Astrocyte (in vitro differentiated cells and primary cell): Measurements from ENCODE around the gene ZNF775. TPM values are rescaled to one million over a fixed set of nuclear protein-coding genes. Genes with fewer than 3 reads are reported as not detected.

Experiments used
- DNase-seq: peaks from one replicate; pipeline ENCODE4 v3.0.0-alpha.2; 2010; ENCODE audit warnings: low read depth
- FAIRE-seq: peaks from 2 replicates; lab custom pipeline; 2011; peaks lifted over from hg19 to GRCh38; lab: Jason Lieb, UNC
- H2AFZ ChIP-seq: 2 replicates; pipeline ENCODE4 v1.6.0; 2012; ENCODE audit warnings: low read depth, low read length, inconsistent platforms
- H3K27ac ChIP-seq: 2 replicates; pipeline ENCODE4 v1.5.1; 2011; ENCODE audit warnings: low read depth, low read length, inconsistent platforms
- H3K27me3 ChIP-seq: 2 replicates; pipeline ENCODE4 v1.6.0; 2011; ENCODE audit warnings: low read length, inconsistent platforms; ENCODE audit not compliant: insufficient read depth
- H3K36me3 ChIP-seq: 2 replicates; pipeline ENCODE4 v1.5.1; 2011; ENCODE audit warnings: low read length, inconsistent platforms; ENCODE audit not compliant: insufficient read depth
- H3K4me1 ChIP-seq: 2 replicates; pipeline ENCODE4 v1.5.1; 2011; ENCODE audit warnings: low read length, inconsistent platforms; ENCODE audit not compliant: insufficient read depth
- H3K4me2 ChIP-seq: 2 replicates; pipeline ENCODE4 v1.6.0; 2012; ENCODE audit warnings: low read length, inconsistent platforms
- H3K4me3 ChIP-seq: 2 replicates; pipeline ENCODE4 v1.5.1; 2011; ENCODE audit warnings: low read depth, mild to moderate bottlenecking, low read length, inconsistent platforms; ENCODE audit not compliant: insufficient read depth
- H3K79me2 ChIP-seq: 2 replicates; pipeline ENCODE4 v1.6.0; 2012; ENCODE audit warnings: mild to moderate bottlenecking, low read length, inconsistent platforms; ENCODE audit not compliant: insufficient read depth
- H3K9ac ChIP-seq: 2 replicates; pipeline ENCODE4 v1.6.0; 2012; ENCODE audit warnings: mild to moderate bottlenecking, low read length, inconsistent platforms
- H3K9me3 ChIP-seq: 2 replicates; pipeline ENCODE4 v1.5.1; 2012; ENCODE audit warnings: low read depth, mild to moderate bottlenecking, low read length, inconsistent platforms; ENCODE audit not compliant: insufficient read depth
- H4K20me1 ChIP-seq: 2 replicates; pipeline ENCODE4 v1.6.0; 2012; ENCODE audit warnings: low read length, inconsistent platforms; ENCODE audit not compliant: insufficient read depth
- H3K27ac Mint-ChIP-seq: one replicate; pipeline ENCODE4 v1.8.0; 2021; ENCODE audit warnings: mild to moderate bottlenecking, mixed read lengths; ENCODE audit not compliant: unreplicated experiment
- H3K27me3 Mint-ChIP-seq: one replicate; pipeline ENCODE4 v1.8.0; 2021; ENCODE audit warnings: low read depth, mixed read lengths; ENCODE audit not compliant: unreplicated experiment
- H3K36me3 Mint-ChIP-seq: one replicate; pipeline ENCODE4 v1.8.0; 2021; ENCODE audit warnings: low read depth, mixed read lengths; ENCODE audit not compliant: unreplicated experiment
- H3K4me1 Mint-ChIP-seq: one replicate; pipeline ENCODE4 v1.8.0; 2021; ENCODE audit warnings: low read depth, mixed read lengths; ENCODE audit not compliant: unreplicated experiment
- H3K4me3 Mint-ChIP-seq: one replicate; pipeline ENCODE4 v1.8.0; 2021; ENCODE audit warnings: mild to moderate bottlenecking, moderate library complexity, mixed read lengths; ENCODE audit not compliant: unreplicated experiment
- H3K9me3 Mint-ChIP-seq: one replicate; pipeline ENCODE4 v1.8.0; 2021; ENCODE audit warnings: mild to moderate bottlenecking, mixed read lengths; ENCODE audit not compliant: unreplicated experiment
- CTCF ChIP-seq: IDR thresholded peaks from 2 replicates; pipeline ENCODE4 v1.5.1; 2011; ENCODE audit warnings: low read depth, mild to moderate bottlenecking, inconsistent platforms, low read length, moderate library complexity; ENCODE audit not compliant: insufficient read depth
- EZH2 ChIP-seq: IDR thresholded peaks from 2 replicates; pipeline ENCODE4 v1.6.1; 2012; ENCODE audit warnings: mild to moderate bottlenecking, low read length, inconsistent platforms; ENCODE audit not compliant: insufficient read depth
- total RNA-seq: library from RNA; stranded (reverse); gene quantifications from 2 replicates; pipeline ENCODE4 v1.2.1, GENCODE V29; 2021

The ZNF775 gene
- total RNA-seq, 1 donor from 2014 or later, result 6.5 TPM

GRCh38 chr7:150439967-150440366 lies 60.8 kb downstream of the ZNF775 start:
- no peak overlapping the region for H3K4me3 ChIP-seq
- no peaks in the 10 kb centered on the region for H3K79me2 ChIP-seq
- Mint-ChIP-seq H3K9me3 (peaks cover 22% of the 10 kb centered on the region), H3K27me3 (peaks cover 3% of the 10 kb centered on the region), H3K4me1 (peaks cover 4% of the 10 kb centered on the region), H3K4me3 (no peak overlapping the region), H3K27ac (peak overlapping the region; percentile 21), H3K36me3 (no peaks in the 10 kb centered on the region)
- H3K4me1 ChIP-seq, result no peaks in the 10 kb centered on the region
- peaks cover 5% of the 10 kb centered on the region for H3K9me3 ChIP-seq
- no peaks in the 10 kb centered on the region for H3K36me3 ChIP-seq
- peak overlapping the region; percentile 6 for H3K27ac ChIP-seq
- H2AFZ ChIP-seq, result no peak overlapping the region
- H3K4me2 ChIP-seq, result no peak overlapping the region
- H3K27me3 ChIP-seq, result no peaks in the 10 kb centered on the region
- no peaks in the 10 kb centered on the region for H4K20me1 ChIP-seq
- TF ChIP-seq CTCF, result no peak
- TF ChIP-seq EZH2, result no peak
- peak; percentile 9 for FAIRE-seq
- no peak overlapping the region for H3K9ac ChIP-seq
- peak; percentile 72 for DNase-seq

GRCh38 chr7:150441524-150441923 lies 62.4 kb downstream of the ZNF775 start:
- no peak for TF ChIP-seq EZH2
- no peak for TF ChIP-seq CTCF
- H3K36me3 Mint-ChIP-seq, result no peaks in the 10 kb centered on the region
- H3K4me3 Mint-ChIP-seq, result no peak overlapping the region
- peaks cover 22% of the 10 kb centered on the region for H3K9me3 Mint-ChIP-seq
- H3K4me3 ChIP-seq, result no peak overlapping the region
- peaks cover 3% of the 10 kb centered on the region for H3K27me3 Mint-ChIP-seq
- no peaks in the 10 kb centered on the region for H3K27me3 ChIP-seq
- FAIRE-seq (no peak), DNase-seq (no peak)
- no peaks in the 10 kb centered on the region for H3K36me3 ChIP-seq
- H4K20me1 ChIP-seq, result no peaks in the 10 kb centered on the region
- H3K79me2 ChIP-seq, result no peaks in the 10 kb centered on the region
- no peak overlapping the region for H3K4me2 ChIP-seq
- no peaks in the 10 kb centered on the region for H3K4me1 ChIP-seq
- H3K9ac ChIP-seq, result no peak overlapping the region
- H3K9me3 ChIP-seq, result peaks cover 5% of the 10 kb centered on the region
- H3K27ac ChIP-seq, result no peak overlapping the region
- peaks cover 5% of the 10 kb centered on the region for H3K4me1 Mint-ChIP-seq
- H2AFZ ChIP-seq, result no peak overlapping the region
- H3K27ac Mint-ChIP-seq, result no peak overlapping the region

- H3K79me2 ChIP-seq, result no peaks in the 10 kb centered on the region
- Mint-ChIP-seq H3K36me3 (no peaks in the 10 kb centered on the region), H3K4me3 (no peak overlapping the region), H3K27me3 (peaks cover 3% of the 10 kb centered on the region), H3K4me1 (peaks cover 5% of the 10 kb centered on the region), H3K9me3 (peaks cover 22% of the 10 kb centered on the region), H3K27ac (no peak overlapping the region)
- DNase-seq (no peak), FAIRE-seq (no peak)
- H3K9ac ChIP-seq, result no peak overlapping the region
- no peak overlapping the region for H3K4me2 ChIP-seq
- H3K9me3 ChIP-seq, result peaks cover 5% of the 10 kb centered on the region
- H3K36me3 ChIP-seq, result no peaks in the 10 kb centered on the region
- H4K20me1 ChIP-seq, result no peaks in the 10 kb centered on the region
- H3K27me3 ChIP-seq, result no peaks in the 10 kb centered on the region
- H2AFZ ChIP-seq, result no peak overlapping the region
- no peaks in the 10 kb centered on the region for H3K4me1 ChIP-seq
- TF ChIP-seq CTCF, result no peak
- no peak for TF ChIP-seq EZH2
- no peak overlapping the region for H3K27ac ChIP-seq
- no peak overlapping the region for H3K4me3 ChIP-seq
Observed at GRCh38 chr7:150442811-150443210, 63.7 kb downstream of the ZNF775 start.
